NB4 (cell line): ENCODE results near the gene C6orf15.

Source experiments
- CTCF ChIP-seq: IDR thresholded peaks from one replicate; pipeline ENCODE4 v1.5.1; 2012; ENCODE audit warnings: low read depth, low read length
- POLR2A ChIP-seq: IDR thresholded peaks from 2 replicates; pipeline ENCODE4 v1.6.1; 2011; ENCODE audit warnings: mild to moderate bottlenecking; ENCODE audit not compliant: insufficient read length; ENCODE audit errors: extremely low read depth

- no peak for TF ChIP-seq CTCF
- no peak for TF ChIP-seq POLR2A
Observed at GRCh38 chr6:31130751-31131150, 18.4 kb upstream of the C6orf15 start.
